ENCODE data around the gene ZBED3.

The ZBED3 gene

GRCh38 chr5:77086689-77087483, at the start of gene ZBED3:
ZBED3 (minus strand) TSS chr5:77087285; CDS start chr5:77077878, 9,407 bp downstream.
- H3K27me3 ChIP-seq (replicated peaks; ENCODE audit: insufficient read depth, low read length): no peaks in the 10 kb centered on the region
- H4K20me1 ChIP-seq (ENCODE audit: insufficient read depth, low read length): no peaks in the 10 kb centered on the region
- no peaks in the 10 kb centered on the region for H3K4me1 ChIP-seq (ENCODE audit: low read length)
- H3K4me3 ChIP-seq (ENCODE audit: low read length): peak within 1 kb of the TSS; percentile 84
- no peaks in the 10 kb centered on the region for H3K36me3 ChIP-seq (replicated peaks; ENCODE audit: insufficient read depth, low read length)
- H3K9me3 ChIP-seq (replicated peaks; ENCODE audit: insufficient read depth, low read length): no peaks in the 10 kb centered on the region
- H3K27ac ChIP-seq (ENCODE audit: low read length): peak within 1 kb of the TSS; percentile 34; the same call in 1 of the 2 replicates
- no peaks in the 10 kb centered on the region for H3K9me2 ChIP-seq (replicated peaks; ENCODE audit: insufficient read depth, low read length)
- H3K9ac ChIP-seq (ENCODE audit: low read length): peak within 1 kb of the TSS; percentile 56; the same call in 1 of the 2 replicates
- peaks cover 4% of the 10 kb centered on the region; the same call in 1 of the 2 replicates for H3F3A ChIP-seq (ENCODE audit: insufficient read depth, low read length)
- peak; percentile 54 for DNase-seq
- H2AFZ ChIP-seq (ENCODE audit: low read length): peak within 1 kb of the TSS; percentile 97
- TF ChIP-seq EZH2 (optimal IDR thresholded peaks at IDR 0.05; ENCODE audit: low read depth, low read length): no peak
- TF ChIP-seq CTCF (IDR thresholded peaks at IDR 0.05; ENCODE audit: low read length): peak; percentile 22
- no peaks in the 10 kb centered on the region for H3K79me2 ChIP-seq (ENCODE audit: low read length)
- peak within 1 kb of the TSS; percentile 77 for H3K4me2 ChIP-seq (ENCODE audit: low read depth, low read length)

- H3K27ac ChIP-seq (ENCODE audit: low read length): no peak overlapping the region
- H3K9me2 ChIP-seq (replicated peaks; ENCODE audit: insufficient read depth, low read length): no peaks in the 10 kb centered on the region
- TF ChIP-seq CTCF (IDR thresholded peaks at IDR 0.05; ENCODE audit: low read length): no peak
- no peak for TF ChIP-seq EZH2phosphoT487 (IDR thresholded peaks at IDR 0.05; ENCODE audit: low read length)
- no peak for TF ChIP-seq EZH2 (optimal IDR thresholded peaks at IDR 0.05; ENCODE audit: low read depth, low read length)
- no peak overlapping the region for H3K9ac ChIP-seq (ENCODE audit: low read length)
- no peaks in the 10 kb centered on the region for H3K4me1 ChIP-seq (ENCODE audit: low read length)
- H3K36me3 ChIP-seq (replicated peaks; ENCODE audit: insufficient read depth, low read length): no peaks in the 10 kb centered on the region
- DNase-seq: no peak
- no peak overlapping the region for H3K4me3 ChIP-seq (ENCODE audit: low read length)
- H3K27me3 ChIP-seq (replicated peaks; ENCODE audit: insufficient read depth, low read length): no peaks in the 10 kb centered on the region
- no peaks in the 10 kb centered on the region for H4K20me1 ChIP-seq (ENCODE audit: insufficient read depth, low read length)
- no peaks in the 10 kb centered on the region for H3K79me2 ChIP-seq (ENCODE audit: low read length)
- no peaks in the 10 kb centered on the region for H3K9me3 ChIP-seq (replicated peaks; ENCODE audit: insufficient read depth, low read length)
- no peaks in the 10 kb centered on the region for H3F3A ChIP-seq (ENCODE audit: insufficient read depth, low read length)
- H3K4me2 ChIP-seq (ENCODE audit: low read depth, low read length): no peak overlapping the region
- no peak overlapping the region for H2AFZ ChIP-seq (ENCODE audit: low read length)
Observed at GRCh38 chr5:77133061-77133758, 46.1 kb upstream of the ZBED3 start.

GRCh38 chr5:77131361-77131760, 44.3 kb upstream of the ZBED3 start:
- Histone ChIP-seq H3K9me2 (replicated peaks; ENCODE audit: insufficient read depth, low read length) (no peaks in the 10 kb centered on the region), H3F3A (ENCODE audit: insufficient read depth, low read length) (no peaks in the 10 kb centered on the region), H3K9me3 (replicated peaks; ENCODE audit: insufficient read depth, low read length) (no peaks in the 10 kb centered on the region), H4K20me1 (ENCODE audit: insufficient read depth, low read length) (no peaks in the 10 kb centered on the region), H3K4me1 (ENCODE audit: low read length) (no peaks in the 10 kb centered on the region), H3K4me3 (ENCODE audit: low read length) (no peak overlapping the region), H2AFZ (ENCODE audit: low read length) (no peak overlapping the region), H3K36me3 (replicated peaks; ENCODE audit: insufficient read depth, low read length) (no peaks in the 10 kb centered on the region), H3K9ac (ENCODE audit: low read length) (no peak overlapping the region), H3K4me2 (ENCODE audit: low read depth, low read length) (no peak overlapping the region), H3K27me3 (replicated peaks; ENCODE audit: insufficient read depth, low read length) (no peaks in the 10 kb centered on the region), H3K27ac (ENCODE audit: low read length) (no peak overlapping the region), H3K79me2 (ENCODE audit: low read length) (no peaks in the 10 kb centered on the region)
- TF ChIP-seq EZH2 (optimal IDR thresholded peaks at IDR 0.05; ENCODE audit: low read depth, low read length): no peak
- no peak for TF ChIP-seq CTCF (IDR thresholded peaks at IDR 0.05; ENCODE audit: low read length)
- TF ChIP-seq EZH2phosphoT487 (IDR thresholded peaks at IDR 0.05; ENCODE audit: low read length): no peak
- DNase-seq: no peak
